ENCODE data around the gene SLCO4A1.

SLCO4A1 gene

GRCh38 chr20:62675156-62675876 is 33.0 kb downstream of the SLCO4A1 start:
- TF ChIP-seq TCF4 (CRISPR knock-in tag; IDR thresholded peaks at IDR 0.05; ENCODE audit: borderline replicate concordance) (no peak), ZNF565 (CRISPR knock-in tag; conservative IDR thresholded peaks at IDR 0.05; ENCODE audit: low read depth) (no peak), PPARA (CRISPR knock-in tag; IDR thresholded peaks at IDR 0.05; ENCODE audit: borderline replicate concordance) (no peak), ZNF70 (CRISPR knock-in tag; IDR thresholded peaks at IDR 0.05) (no peak), OSR1 (CRISPR knock-in tag; IDR thresholded peaks at IDR 0.05) (no peak), TOX (CRISPR knock-in tag; IDR thresholded peaks at IDR 0.05; ENCODE audit: borderline replicate concordance) (no peak), PATZ1 (CRISPR knock-in tag; IDR thresholded peaks at IDR 0.05; ENCODE audit: borderline replicate concordance) (no peak), ZNF8 (CRISPR knock-in tag; IDR thresholded peaks at IDR 0.05) (no peak), SNAI2 (CRISPR knock-in tag; IDR thresholded peaks at IDR 0.05) (no peak), CSDC2 (CRISPR knock-in tag; IDR thresholded peaks at IDR 0.05) (no peak), GLIS3 (CRISPR knock-in tag; IDR thresholded peaks at IDR 0.05) (no peak), ZC3H10 (CRISPR knock-in tag; IDR thresholded peaks at IDR 0.05) (no peak), ZFP30 (CRISPR knock-in tag; IDR thresholded peaks at IDR 0.05) (no peak), BACH2 (CRISPR knock-in tag; IDR thresholded peaks at IDR 0.05; ENCODE audit: borderline replicate concordance) (no peak), CSRNP3 (CRISPR knock-in tag; IDR thresholded peaks at IDR 0.05) (no peak), ISL1 (CRISPR knock-in tag; IDR thresholded peaks at IDR 0.05) (no peak), RARB (CRISPR knock-in tag; IDR thresholded peaks at IDR 0.05) (no peak)
- TF ChIP-seq, protein P1, sequence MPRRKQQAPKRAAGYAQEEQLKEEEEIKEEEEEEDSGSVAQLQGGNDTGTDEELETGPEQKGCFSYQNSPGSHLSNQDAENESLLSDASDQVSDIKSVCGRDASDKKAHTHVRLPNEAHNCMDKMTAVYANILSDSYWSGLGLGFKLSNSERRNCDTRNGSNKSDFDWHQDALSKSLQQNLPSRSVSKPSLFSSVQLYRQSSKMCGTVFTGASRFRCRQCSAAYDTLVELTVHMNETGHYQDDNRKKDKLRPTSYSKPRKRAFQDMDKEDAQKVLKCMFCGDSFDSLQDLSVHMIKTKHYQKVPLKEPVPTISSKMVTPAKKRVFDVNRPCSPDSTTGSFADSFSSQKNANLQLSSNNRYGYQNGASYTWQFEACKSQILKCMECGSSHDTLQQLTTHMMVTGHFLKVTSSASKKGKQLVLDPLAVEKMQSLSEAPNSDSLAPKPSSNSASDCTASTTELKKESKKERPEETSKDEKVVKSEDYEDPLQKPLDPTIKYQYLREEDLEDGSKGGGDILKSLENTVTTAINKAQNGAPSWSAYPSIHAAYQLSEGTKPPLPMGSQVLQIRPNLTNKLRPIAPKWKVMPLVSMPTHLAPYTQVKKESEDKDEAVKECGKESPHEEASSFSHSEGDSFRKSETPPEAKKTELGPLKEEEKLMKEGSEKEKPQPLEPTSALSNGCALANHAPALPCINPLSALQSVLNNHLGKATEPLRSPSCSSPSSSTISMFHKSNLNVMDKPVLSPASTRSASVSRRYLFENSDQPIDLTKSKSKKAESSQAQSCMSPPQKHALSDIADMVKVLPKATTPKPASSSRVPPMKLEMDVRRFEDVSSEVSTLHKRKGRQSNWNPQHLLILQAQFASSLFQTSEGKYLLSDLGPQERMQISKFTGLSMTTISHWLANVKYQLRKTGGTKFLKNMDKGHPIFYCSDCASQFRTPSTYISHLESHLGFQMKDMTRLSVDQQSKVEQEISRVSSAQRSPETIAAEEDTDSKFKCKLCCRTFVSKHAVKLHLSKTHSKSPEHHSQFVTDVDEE (CRISPR knock-in tag; IDR thresholded peaks at IDR 0.05) = no peak
- TF ChIP-seq, protein P2, sequence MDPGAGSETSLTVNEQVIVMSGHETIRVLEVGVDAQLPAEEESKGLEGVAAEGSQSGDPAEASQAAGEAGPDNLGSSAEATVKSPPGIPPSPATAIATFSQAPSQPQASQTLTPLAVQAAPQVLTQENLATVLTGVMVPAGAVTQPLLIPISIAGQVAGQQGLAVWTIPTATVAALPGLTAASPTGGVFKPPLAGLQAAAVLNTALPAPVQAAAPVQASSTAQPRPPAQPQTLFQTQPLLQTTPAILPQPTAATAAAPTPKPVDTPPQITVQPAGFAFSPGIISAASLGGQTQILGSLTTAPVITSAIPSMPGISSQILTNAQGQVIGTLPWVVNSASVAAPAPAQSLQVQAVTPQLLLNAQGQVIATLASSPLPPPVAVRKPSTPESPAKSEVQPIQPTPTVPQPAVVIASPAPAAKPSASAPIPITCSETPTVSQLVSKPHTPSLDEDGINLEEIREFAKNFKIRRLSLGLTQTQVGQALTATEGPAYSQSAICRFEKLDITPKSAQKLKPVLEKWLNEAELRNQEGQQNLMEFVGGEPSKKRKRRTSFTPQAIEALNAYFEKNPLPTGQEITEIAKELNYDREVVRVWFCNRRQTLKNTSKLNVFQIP (CRISPR knock-in tag; IDR thresholded peaks at IDR 0.05; ENCODE audit: borderline replicate concordance, low read depth) = no peak
- peak; percentile 30; the same call in 2 of the 3 replicates for ATAC-seq

- ATAC-seq = no peak
- TF ChIP-seq CSDC2 (CRISPR knock-in tag; IDR thresholded peaks at IDR 0.05) (no peak), ZNF70 (CRISPR knock-in tag; IDR thresholded peaks at IDR 0.05) (no peak), ESRRG (CRISPR knock-in tag; IDR thresholded peaks at IDR 0.05) (no peak), ZFP30 (CRISPR knock-in tag; IDR thresholded peaks at IDR 0.05) (no peak)
- TF ChIP-seq, protein P1 (CRISPR knock-in tag; IDR thresholded peaks at IDR 0.05) = no peak
Observed at GRCh38 chr20:62675877-62676260, 33.6 kb downstream of the SLCO4A1 start.
